Non-pigmented ciliary epithelial cell (primary cell): Measurements from ENCODE around the gene RNU2-1.
"Not testable (repeated sequence)": the region's sequence is repeated elsewhere in the genome, so short reads cannot be mapped to it uniquely, and the experiment has no call there.

Experiments used
- DNase-seq: peaks from one replicate; pipeline ENCODE4 v3.0.0-alpha.2; 2010; ENCODE audit warnings: low read depth

The RNU2-1 gene

GRCh38 chr17:43233877-43234276 is at the start of gene RNU2-1:
RNU2-1 (minus strand) TSS chr17:43233977.
- not testable (repeated sequence) for DNase-seq

- not testable (repeated sequence) for DNase-seq
Measured at GRCh38 chr17:43272914-43273313, 39.1 kb upstream of the RNU2-1 start.

GRCh38 chr17:43272483-43272882 is 38.7 kb upstream of the RNU2-1 start:
- not testable (repeated sequence) for DNase-seq

- not testable (repeated sequence) for DNase-seq
Measured at GRCh38 chr17:43270552-43271504, 37.1 kb upstream of the RNU2-1 start.

- not testable (repeated sequence) for DNase-seq
Measured at GRCh38 chr17:43246456-43246855, 12.7 kb upstream of the RNU2-1 start.

GRCh38 chr17:43240596-43241352 is 7.0 kb upstream of the RNU2-1 start:
- DNase-seq = not testable (repeated sequence)

GRCh38 chr17:43239597-43239996 is 5.8 kb upstream of the RNU2-1 start:
- not testable (repeated sequence) for DNase-seq

- DNase-seq = not testable (repeated sequence)
Measured at GRCh38 chr17:43233263-43233662, 514 bp downstream of the RNU2-1 start.

GRCh38 chr17:43232021-43232699 is 1.6 kb downstream of the RNU2-1 start:
- not testable (repeated sequence) for DNase-seq

GRCh38 chr17:43231205-43232020 is 2.4 kb downstream of the RNU2-1 start:
- DNase-seq = not testable (repeated sequence)

GRCh38 chr17:43228020-43228782 is 5.6 kb downstream of the RNU2-1 start, which contains the start of gene CCDC200:
CCDC200 (minus strand) TSS chr17:43228623; CDS start chr17:43228554, 69 bp downstream.
- not testable (repeated sequence) for DNase-seq

- no peak for DNase-seq
Measured at GRCh38 chr17:43226393-43226792, 7.4 kb downstream of the RNU2-1 start.

GRCh38 chr17:43224146-43224705 is 9.6 kb downstream of the RNU2-1 start:
- no peak for DNase-seq

GRCh38 chr17:43220511-43221125 is 13.2 kb downstream of the RNU2-1 start:
- no peak for DNase-seq

GRCh38 chr17:43219746-43220380 is 13.9 kb downstream of the RNU2-1 start:
- no peak for DNase-seq

- DNase-seq = no peak
Measured at GRCh38 chr17:43219001-43219400, 14.8 kb downstream of the RNU2-1 start.

- no peak for DNase-seq
Measured at GRCh38 chr17:43217614-43218087, 16.1 kb downstream of the RNU2-1 start.

GRCh38 chr17:43216762-43217613 is 16.8 kb downstream of the RNU2-1 start:
- no peak for DNase-seq
